Stimulated activated CD8-positive, alpha-beta memory T cell treated with anti-CD3 and anti-CD28 coated beads, Interleukin-15, amount 100 ng/mL, for 4 hours (primary cell): ENCODE results near the gene RPL38.
A peak's percentile ranks its signal among the peaks of the same experiment; 100 is the strongest.

ENCODE experiments used
- DNase-seq, 2 donors: peaks; one replicate each; pipeline ENCODE4 v3.0.0-alpha.2; 2020; ENCODE audit warnings: low read depth in 2 of 2

Gene RPL38

GRCh38 chr17:74210191-74211140 is 7.0 kb downstream of the RPL38 start:
- DNase-seq: peak; percentile 38 to 61

- no peak for DNase-seq
Observed at GRCh38 chr17:74211141-74211911, 7.8 kb downstream of the RPL38 start.

GRCh38 chr17:74211912-74212208 is 8.4 kb downstream of the RPL38 start:
- no peak for DNase-seq

GRCh38 chr17:74212209-74212912 is 8.9 kb downstream of the RPL38 start:
- DNase-seq: no peak

- peak; percentile 30 to 50 for DNase-seq
Observed at GRCh38 chr17:74212913-74213791, 9.7 kb downstream of the RPL38 start, which contains the start of gene TTYH2. Gene TTYH2, plus strand, starts transcription at chr17:74213571. Its CDS starts 17 bp downstream, at chr17:74213588.

- no peak for DNase-seq
Observed at GRCh38 chr17:74213861-74214391, 10.4 kb downstream of the RPL38 start.

- no peak for DNase-seq
Observed at GRCh38 chr17:74214484-74215341, 11.2 kb downstream of the RPL38 start.

- DNase-seq: no peak
Observed at GRCh38 chr17:74215342-74215727, 11.9 kb downstream of the RPL38 start.

GRCh38 chr17:74216505-74216904 is 13.0 kb downstream of the RPL38 start:
- DNase-seq: no peak

GRCh38 chr17:74217037-74217730 is 13.7 kb downstream of the RPL38 start:
- DNase-seq: no peak

- no peak for DNase-seq
Observed at GRCh38 chr17:74217888-74218287, 14.4 kb downstream of the RPL38 start.

- no peak for DNase-seq
Observed at GRCh38 chr17:74218436-74218835, 15.0 kb downstream of the RPL38 start.

GRCh38 chr17:74219576-74220133 is 16.2 kb downstream of the RPL38 start:
- DNase-seq: no peak

GRCh38 chr17:74220219-74220618 is 16.7 kb downstream of the RPL38 start:
- DNase-seq: no peak

GRCh38 chr17:74220946-74221818 is 17.7 kb downstream of the RPL38 start:
- DNase-seq: no peak

- no peak for DNase-seq
Observed at GRCh38 chr17:74222399-74222798, 18.9 kb downstream of the RPL38 start.

GRCh38 chr17:74223901-74224300 is 20.4 kb downstream of the RPL38 start:
- no peak for DNase-seq
